ENCODE results near the gene PILRA.
"Not testable (repeated sequence)": the region's sequence is repeated elsewhere in the genome, so short reads cannot be mapped to it uniquely, and the experiment has no call there.

The PILRA gene

GRCh38 chr7:100432621-100433275 is 59.5 kb downstream of the PILRA start:
- no peak for DNase-seq (ENCODE audit: extremely low read depth in 1 of 2, low read depth in 1 of 2)

- no peak for DNase-seq (ENCODE audit: extremely low read depth in 1 of 2, low read depth in 1 of 2)
Measured at GRCh38 chr7:100433276-100433591, 59.9 kb downstream of the PILRA start.

- DNase-seq (ENCODE audit: extremely low read depth in 1 of 2, low read depth in 1 of 2) = no peak
Measured at GRCh38 chr7:100433592-100434296, 60.5 kb downstream of the PILRA start.

- DNase-seq (ENCODE audit: extremely low read depth in 1 of 2, low read depth in 1 of 2) = no peak
Measured at GRCh38 chr7:100434297-100435144, 61.2 kb downstream of the PILRA start.

- peak in 1 of 2 donors; percentile 5 for DNase-seq (ENCODE audit: extremely low read depth in 1 of 2, low read depth in 1 of 2)
Measured at GRCh38 chr7:100435401-100436304, 62.4 kb downstream of the PILRA start.

GRCh38 chr7:100437150-100438100 is 64.1 kb downstream of the PILRA start:
- DNase-seq (ENCODE audit: extremely low read depth in 1 of 2, low read depth in 1 of 2) = no peak

- no peak for DNase-seq (ENCODE audit: extremely low read depth in 1 of 2, low read depth in 1 of 2)
Measured at GRCh38 chr7:100438172-100438571, 64.9 kb downstream of the PILRA start.

GRCh38 chr7:100438731-100439130 is 65.4 kb downstream of the PILRA start:
- not testable (repeated sequence) for DNase-seq (ENCODE audit: extremely low read depth in 1 of 2, low read depth in 1 of 2)

- not testable (repeated sequence) for DNase-seq (ENCODE audit: extremely low read depth in 1 of 2, low read depth in 1 of 2)
Measured at GRCh38 chr7:100439244-100439643, 66.0 kb downstream of the PILRA start.

GRCh38 chr7:100441641-100442535 is 68.6 kb downstream of the PILRA start:
- DNase-seq (ENCODE audit: extremely low read depth in 1 of 2, low read depth in 1 of 2) = no peak

- no peak for DNase-seq (ENCODE audit: extremely low read depth in 1 of 2, low read depth in 1 of 2)
Measured at GRCh38 chr7:100443096-100443840, 70.0 kb downstream of the PILRA start.

- DNase-seq (ENCODE audit: extremely low read depth in 1 of 2, low read depth in 1 of 2) = no peak
Measured at GRCh38 chr7:100444311-100445278, 71.3 kb downstream of the PILRA start.

GRCh38 chr7:100446040-100446439 is 72.8 kb downstream of the PILRA start:
- no peak for DNase-seq (ENCODE audit: extremely low read depth in 1 of 2, low read depth in 1 of 2)

GRCh38 chr7:100447363-100447762 is 74.1 kb downstream of the PILRA start:
- not testable (repeated sequence) for DNase-seq (ENCODE audit: extremely low read depth in 1 of 2, low read depth in 1 of 2)

GRCh38 chr7:100449190-100449795 is 76.0 kb downstream of the PILRA start:
- DNase-seq (ENCODE audit: extremely low read depth in 1 of 2, low read depth in 1 of 2) = no peak

Measured in stimulated activated CD8-positive, alpha-beta memory T cell treated with anti-CD3 and anti-CD28 coated beads, Interleukin-7, amount 100 ng/mL, for 48 hours (primary cell).